RCC 7860 (cell line): ENCODE results near the gene COL11A1.
A peak's percentile ranks its signal among the peaks of the same experiment; 100 is the strongest.
"Not testable (repeated sequence)": the region's sequence is repeated elsewhere in the genome, so short reads cannot be mapped to it uniquely, and the experiment has no call there.

Experiments
- DNase-seq: peaks from one replicate; pipeline ENCODE4 v3.0.0-alpha.2; 2015; ENCODE audit warnings: low spot score
- FAIRE-seq: peaks from 2 replicates; lab custom pipeline; 2012; peaks lifted over from hg19 to GRCh38; lab: Jason Lieb, UNC

COL11A1 gene

GRCh38 chr1:102842606-102843005, 265.7 kb downstream of the COL11A1 start:
- DNase-seq (no peak), FAIRE-seq (no peak)

GRCh38 chr1:102840741-102841140, 267.6 kb downstream of the COL11A1 start:
- no peak for FAIRE-seq
- no peak for DNase-seq

- DNase-seq = no peak
These were observed 270.3 kb downstream of the COL11A1 start for GRCh38 chr1:102838016-102838415.

GRCh38 chr1:102837551-102837950, 270.8 kb downstream of the COL11A1 start:
- FAIRE-seq (no peak), DNase-seq (no peak)

More at GRCh38 chr1:102838016-102838415, 270.3 kb downstream of the COL11A1 start:
- FAIRE-seq = no peak

GRCh38 chr1:102836991-102837390, 271.3 kb downstream of the COL11A1 start:
- no peak for FAIRE-seq
- no peak for DNase-seq

- DNase-seq = peak; percentile 41
- FAIRE-seq = no peak
These were observed 273.5 kb downstream of the COL11A1 start for GRCh38 chr1:102834688-102835320.

GRCh38 chr1:102833151-102833550, 275.2 kb downstream of the COL11A1 start:
- DNase-seq (no peak), FAIRE-seq (no peak)

GRCh38 chr1:102826706-102827105, 281.6 kb downstream of the COL11A1 start:
- FAIRE-seq = not testable (repeated sequence)

More at GRCh38 chr1:102826706-102827105, 281.6 kb downstream of the COL11A1 start:
- not testable (repeated sequence) for DNase-seq
